Mesothelial cell of epicardium (in vitro differentiated cells): ENCODE measurements around the gene PROX1. TPM values are rescaled to one million over a fixed set of nuclear protein-coding genes. Genes with fewer than 3 reads are reported as not detected.

ENCODE experiments used
- DNase-seq, 2 experiments: peaks; one replicate each; pipeline ENCODE4 v3.0.0; 2021; ENCODE audit warnings: low spot score in 2 of 2; ENCODE audit not compliant: unreplicated experiment in 2 of 2
- H3K27ac Mint-ChIP-seq: 2 replicates; pipeline ENCODE4 v1.8.0; 2021; ENCODE audit warnings: mixed read lengths
- H3K27me3 Mint-ChIP-seq: 2 replicates; pipeline ENCODE4 v1.8.0; 2021; ENCODE audit warnings: low read depth, mixed read lengths
- H3K36me3 Mint-ChIP-seq: 2 replicates; pipeline ENCODE4 v1.8.0; 2021; ENCODE audit warnings: mixed read lengths
- H3K4me1 Mint-ChIP-seq: 2 replicates; pipeline ENCODE4 v1.8.0; 2021; ENCODE audit warnings: mixed read lengths
- H3K4me3 Mint-ChIP-seq: 2 replicates; pipeline ENCODE4 v1.8.0; 2021; ENCODE audit warnings: mild to moderate bottlenecking, moderate library complexity, mixed read lengths
- H3K9me3 Mint-ChIP-seq: 2 replicates; pipeline ENCODE4 v1.8.0; 2021; ENCODE audit warnings: mixed read lengths
- total RNA-seq: library from RNA; stranded (reverse); gene quantifications from 3 replicates; pipeline ENCODE4 v1.2.1, GENCODE V29; 2021
- TF ChIP-seq, protein P1 (sequence below): fragments of 200-600 bp; sonication (generic); IDR thresholded peaks from one replicate; pipeline ENCODE4 v1.5.0; 2021; ENCODE audit warnings: antibody characterized with exemption; ENCODE audit not compliant: unreplicated experiment

PROX1 gene
- total RNA-seq, 1 donor from 2014 or later, result 1.4 TPM

DNA sequence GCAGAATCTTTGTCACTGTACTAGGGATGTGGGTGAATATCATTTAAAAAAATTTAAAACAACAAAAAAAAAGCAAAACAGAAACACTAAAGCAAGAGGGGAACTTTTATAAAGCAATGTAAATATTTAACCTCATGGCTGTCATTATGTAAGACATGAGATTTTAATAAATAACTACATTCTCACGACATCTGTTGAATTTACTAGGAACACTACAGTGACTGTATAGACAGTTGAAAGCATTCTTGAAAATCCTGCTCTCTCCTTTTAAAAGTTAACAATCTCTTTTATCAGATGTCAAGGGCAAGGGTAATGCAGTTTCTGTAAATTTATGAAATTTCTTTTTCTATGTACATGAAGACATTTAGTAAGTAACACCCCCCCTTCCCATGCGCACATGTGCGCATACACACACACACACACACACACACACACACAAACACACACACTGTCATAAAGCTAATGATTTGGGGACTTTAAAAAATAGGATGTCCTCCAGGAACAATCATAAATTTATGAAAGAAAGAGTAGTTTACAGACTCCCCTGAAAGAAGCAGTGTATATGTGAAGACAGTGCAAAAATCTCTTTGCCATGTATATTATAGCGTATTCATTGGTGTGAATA is 51.7 kb downstream of the PROX1 start:
- Mint-ChIP-seq H3K4me3 (no peak overlapping the region), H3K9me3 (no peaks in the 10 kb centered on the region), H3K36me3 (no peaks in the 10 kb centered on the region), H3K27me3 (no peaks in the 10 kb centered on the region), H3K4me1 (peaks cover 12% of the 10 kb centered on the region), H3K27ac (peak overlapping the region; percentile 8)
- DNase-seq, result no peak
- TF ChIP-seq, protein P1, sequence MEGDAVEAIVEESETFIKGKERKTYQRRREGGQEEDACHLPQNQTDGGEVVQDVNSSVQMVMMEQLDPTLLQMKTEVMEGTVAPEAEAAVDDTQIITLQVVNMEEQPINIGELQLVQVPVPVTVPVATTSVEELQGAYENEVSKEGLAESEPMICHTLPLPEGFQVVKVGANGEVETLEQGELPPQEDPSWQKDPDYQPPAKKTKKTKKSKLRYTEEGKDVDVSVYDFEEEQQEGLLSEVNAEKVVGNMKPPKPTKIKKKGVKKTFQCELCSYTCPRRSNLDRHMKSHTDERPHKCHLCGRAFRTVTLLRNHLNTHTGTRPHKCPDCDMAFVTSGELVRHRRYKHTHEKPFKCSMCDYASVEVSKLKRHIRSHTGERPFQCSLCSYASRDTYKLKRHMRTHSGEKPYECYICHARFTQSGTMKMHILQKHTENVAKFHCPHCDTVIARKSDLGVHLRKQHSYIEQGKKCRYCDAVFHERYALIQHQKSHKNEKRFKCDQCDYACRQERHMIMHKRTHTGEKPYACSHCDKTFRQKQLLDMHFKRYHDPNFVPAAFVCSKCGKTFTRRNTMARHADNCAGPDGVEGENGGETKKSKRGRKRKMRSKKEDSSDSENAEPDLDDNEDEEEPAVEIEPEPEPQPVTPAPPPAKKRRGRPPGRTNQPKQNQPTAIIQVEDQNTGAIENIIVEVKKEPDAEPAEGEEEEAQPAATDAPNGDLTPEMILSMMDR, result no peak

DNA sequence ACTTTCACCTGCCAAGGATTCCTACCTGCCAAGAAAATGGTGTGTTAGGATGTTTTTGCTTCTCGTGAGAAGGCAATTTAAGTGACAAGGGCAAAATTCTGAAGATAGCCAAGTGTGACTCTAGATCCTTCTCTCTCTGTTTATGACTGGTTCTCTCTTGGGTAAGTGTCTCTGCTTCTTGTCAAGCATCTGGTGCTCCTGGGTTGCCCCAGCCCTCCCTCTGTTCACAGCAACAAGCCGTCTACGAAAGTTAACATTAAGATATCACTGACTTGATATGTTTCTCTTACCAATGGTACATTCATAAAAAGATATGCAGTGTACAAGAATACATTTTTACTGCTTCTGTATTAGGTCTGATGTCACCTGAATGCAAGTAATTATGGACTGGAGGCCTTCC is 55.4 kb downstream of the PROX1 start:
- no peak overlapping the region for H3K27ac Mint-ChIP-seq
- no peak for DNase-seq
- TF ChIP-seq, protein P1, result no peak
- no peaks in the 10 kb centered on the region for H3K36me3 Mint-ChIP-seq
- peaks cover 12% of the 10 kb centered on the region for H3K4me1 Mint-ChIP-seq
- no peaks in the 10 kb centered on the region for H3K27me3 Mint-ChIP-seq
- peaks cover 9% of the 10 kb centered on the region for H3K9me3 Mint-ChIP-seq
- no peak overlapping the region for H3K4me3 Mint-ChIP-seq

DNA sequence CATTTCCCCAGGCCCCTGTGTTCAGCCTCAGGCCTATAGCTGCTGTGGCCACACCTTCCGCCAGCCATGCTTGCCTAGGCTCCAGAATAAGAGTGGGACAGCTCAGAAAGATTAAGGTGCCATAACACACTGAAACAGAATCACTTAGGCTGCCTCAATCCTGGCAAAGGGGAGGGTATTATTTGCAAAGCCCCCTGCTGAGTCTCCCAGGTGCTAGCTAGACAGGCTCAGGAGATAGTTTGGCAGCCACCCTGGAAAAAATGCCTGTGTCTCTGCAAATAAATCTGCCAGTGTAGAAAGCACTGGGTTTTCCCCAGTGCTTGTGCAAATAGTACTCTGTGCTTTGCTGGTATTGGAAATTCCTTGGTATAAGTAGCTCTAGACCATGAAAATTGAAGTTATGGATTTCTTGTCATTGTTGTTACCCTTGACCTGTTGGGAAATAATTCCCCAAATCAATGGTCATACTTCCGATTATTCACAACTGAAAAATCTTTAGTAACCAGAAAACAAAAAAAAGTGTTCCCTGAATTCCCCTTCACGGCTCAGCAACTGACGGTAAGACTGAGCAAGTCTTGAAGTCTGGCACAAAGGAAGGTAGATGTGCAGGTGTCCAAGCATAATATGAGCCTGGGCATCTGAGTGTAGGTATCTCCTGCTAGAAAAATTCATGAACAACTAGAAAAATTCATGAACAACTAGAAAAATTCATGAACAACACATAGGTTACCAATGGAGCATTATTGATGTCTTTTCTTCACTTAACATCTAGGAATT is 56.9 kb downstream of the PROX1 start:
- DNase-seq, result no peak
- H3K4me3 Mint-ChIP-seq, result no peak overlapping the region
- H3K27me3 Mint-ChIP-seq, result no peaks in the 10 kb centered on the region
- H3K4me1 Mint-ChIP-seq, result peaks cover 4% of the 10 kb centered on the region
- H3K9me3 Mint-ChIP-seq, result peaks cover 18% of the 10 kb centered on the region
- H3K27ac Mint-ChIP-seq, result no peak overlapping the region
- TF ChIP-seq, protein P1, result no peak
- no peaks in the 10 kb centered on the region for H3K36me3 Mint-ChIP-seq

DNA sequence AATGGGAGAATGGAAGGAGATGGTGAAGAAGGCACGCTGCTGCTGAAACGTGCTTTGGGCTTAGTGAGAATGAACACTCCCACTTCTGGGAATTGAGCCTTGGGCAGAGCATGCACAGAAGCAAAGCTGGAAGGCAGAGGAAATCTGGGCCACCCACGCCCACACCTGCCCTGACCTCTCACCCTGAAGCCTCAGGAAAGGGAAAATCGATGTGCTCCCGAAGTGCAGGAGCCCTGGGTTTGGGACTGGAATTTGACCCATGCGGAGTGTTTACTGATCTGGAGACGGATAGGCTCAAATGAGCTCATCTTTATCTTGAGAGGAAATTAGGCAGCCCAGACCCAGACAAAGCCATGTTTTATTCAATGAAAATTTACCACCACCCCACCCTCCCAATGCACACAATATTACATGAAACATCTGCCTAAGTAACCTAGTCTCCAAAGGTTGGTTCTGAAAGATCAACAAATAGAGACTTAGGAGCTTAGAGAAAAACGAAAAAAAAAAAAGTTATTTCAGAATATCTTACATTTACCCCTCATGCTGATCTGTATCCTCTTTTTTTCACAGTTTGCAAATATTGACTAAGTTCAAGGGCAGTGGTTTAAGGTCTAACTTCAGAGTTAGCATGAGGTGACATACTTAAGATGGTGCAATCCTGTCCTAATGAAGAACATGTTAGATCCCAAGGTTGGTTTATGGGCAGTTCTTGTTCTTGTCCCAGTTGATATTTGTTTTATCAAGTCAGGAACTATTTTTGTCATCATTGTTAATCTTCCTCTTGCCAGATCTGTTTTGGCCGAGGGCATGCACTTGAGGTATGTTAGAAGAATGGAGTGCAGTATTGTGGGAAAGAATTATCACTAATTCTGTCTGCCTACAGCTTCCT is 63.0 kb downstream of the PROX1 start:
- DNase-seq, result no peak
- no peak overlapping the region for H3K4me3 Mint-ChIP-seq
- H3K27me3 Mint-ChIP-seq, result no peaks in the 10 kb centered on the region
- H3K9me3 Mint-ChIP-seq, result peaks cover 18% of the 10 kb centered on the region
- H3K27ac Mint-ChIP-seq, result no peak overlapping the region
- no peaks in the 10 kb centered on the region for H3K4me1 Mint-ChIP-seq
- TF ChIP-seq, protein P1, result no peak
- no peaks in the 10 kb centered on the region for H3K36me3 Mint-ChIP-seq

DNA sequence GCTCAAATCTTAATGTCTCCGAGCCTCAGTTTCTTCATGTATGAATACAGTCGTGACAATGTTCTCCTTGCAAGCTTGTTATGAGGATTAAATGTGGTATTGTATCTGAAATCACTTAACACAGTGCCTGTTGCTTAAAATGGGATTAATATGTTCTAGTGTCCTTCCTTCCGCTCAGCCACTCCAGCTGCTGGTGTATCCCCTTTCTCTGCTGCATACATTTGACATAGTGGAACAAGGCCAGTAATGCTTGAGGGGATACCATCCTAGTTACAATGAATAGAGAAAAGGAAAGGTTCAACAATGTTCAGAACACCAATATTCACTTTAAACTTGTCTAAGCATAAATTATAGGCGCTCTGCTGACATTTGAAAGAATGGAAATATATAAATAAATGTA is 64.0 kb downstream of the PROX1 start:
- Mint-ChIP-seq H3K4me1 (no peaks in the 10 kb centered on the region), H3K27ac (no peak overlapping the region), H3K36me3 (no peaks in the 10 kb centered on the region), H3K27me3 (no peaks in the 10 kb centered on the region), H3K4me3 (no peak overlapping the region), H3K9me3 (peaks cover 18% of the 10 kb centered on the region)
- DNase-seq, result no peak
- TF ChIP-seq, protein P1, result no peak
